Smooth muscle cell (in vitro differentiated cells): ENCODE measurements around the gene ASIC2. TPM values are rescaled to one million over a fixed set of nuclear protein-coding genes. Genes with fewer than 3 reads are reported as not detected.

ENCODE experiments used
- DNase-seq: peaks from one replicate; lab custom pipeline; 2025; ENCODE audit not compliant: unreplicated experiment; lab: John Stamatoyannopoulos, UW
- H2AFZ ChIP-seq: fragments of 200-600 bp; sonication (generic); 2 replicates; pipeline ENCODE4 v1.6.0; 2016; ENCODE audit warnings: antibody characterized with exemption, low read depth, mild to moderate bottlenecking
- H3F3A ChIP-seq: fragments of 200-600 bp; sonication (generic); 2 replicates; pipeline ENCODE4 v1.6.0; 2017; ENCODE audit warnings: antibody characterized with exemption, low read depth
- H3K27ac ChIP-seq: fragments of 200-600 bp; sonication (generic); 2 replicates; pipeline ENCODE4 v1.5.1; 2016; ENCODE audit warnings: low read depth, mild to moderate bottlenecking
- H3K27me3 ChIP-seq: fragments of 200-600 bp; sonication (generic); 2 replicates; pipeline ENCODE4 v1.6.1; 2016; ENCODE audit warnings: low read depth, mild to moderate bottlenecking
- H3K36me3 ChIP-seq: fragments of 200-600 bp; sonication (generic); 2 replicates; pipeline ENCODE4 v1.5.1; 2016; ENCODE audit warnings: low read depth
- H3K4me1 ChIP-seq: fragments of 200-600 bp; sonication (generic); 2 replicates; pipeline ENCODE4 v1.5.1; 2016; ENCODE audit warnings: low read depth
- H3K4me2 ChIP-seq: fragments of 200-600 bp; sonication (generic); 2 replicates; pipeline ENCODE4 v1.6.0; 2016; ENCODE audit warnings: mild to moderate bottlenecking
- H3K4me3 ChIP-seq: fragments of 200-600 bp; sonication (generic); 2 replicates; pipeline ENCODE4 v1.5.1; 2016; ENCODE audit warnings: mild to moderate bottlenecking
- H3K79me2 ChIP-seq: fragments of 200-600 bp; sonication (generic); 2 replicates; pipeline ENCODE4 v1.6.0; 2016; ENCODE audit warnings: low read depth, mild to moderate bottlenecking
- H3K9ac ChIP-seq: fragments of 200-600 bp; sonication (generic); 2 replicates; pipeline ENCODE4 v1.6.0; 2016; ENCODE audit warnings: low read depth
- H3K9me3 ChIP-seq: fragments of 200-600 bp; sonication (generic); replicated peaks from 2 replicates; pipeline ENCODE4 v1.5.1; 2016; ENCODE audit warnings: low read depth
- H4K20me1 ChIP-seq: fragments of 200-600 bp; sonication (generic); 2 replicates; pipeline ENCODE4 v1.6.0; 2016; ENCODE audit warnings: low read depth
- WGBS: methylation state at CpG from one replicate; pipeline ENCODE4 v1.1.7; 2016; ENCODE audit warnings: low lambda C conversion rate; 5-methylcytosine and 5-hydroxymethylcytosine counted together
- polyA plus RNA-seq: library from polyadenylated mRNA; unstranded; fragments of >200 nt; fragmentation: Nextera tagmentation; extraction: Ambion mirVana; gene quantifications from 2 replicates; pipeline ENCODE4 v1.2.1, GENCODE V29; 2016
- total RNA-seq: library from RNA; depleted of rRNA; stranded (reverse); fragments of >200 nt; gene quantifications from 2 replicates; pipeline ENCODE4 v1.2.3, GENCODE V29; 2014
- TF ChIP-seq, protein P1 (sequence below): fragments of 200-600 bp; sonication (generic); IDR thresholded peaks from 2 replicates; pipeline ENCODE4 v1.5.1; 2017; ENCODE audit warnings: borderline replicate concordance, mild to moderate bottlenecking, antibody characterized with exemption; ENCODE audit not compliant: insufficient read depth, poor library complexity, severe bottlenecking

The ASIC2 gene
- total and polyA plus RNA-seq, 2 experiments from 2014 or later: 0.18 to 0.23 TPM

DNA sequence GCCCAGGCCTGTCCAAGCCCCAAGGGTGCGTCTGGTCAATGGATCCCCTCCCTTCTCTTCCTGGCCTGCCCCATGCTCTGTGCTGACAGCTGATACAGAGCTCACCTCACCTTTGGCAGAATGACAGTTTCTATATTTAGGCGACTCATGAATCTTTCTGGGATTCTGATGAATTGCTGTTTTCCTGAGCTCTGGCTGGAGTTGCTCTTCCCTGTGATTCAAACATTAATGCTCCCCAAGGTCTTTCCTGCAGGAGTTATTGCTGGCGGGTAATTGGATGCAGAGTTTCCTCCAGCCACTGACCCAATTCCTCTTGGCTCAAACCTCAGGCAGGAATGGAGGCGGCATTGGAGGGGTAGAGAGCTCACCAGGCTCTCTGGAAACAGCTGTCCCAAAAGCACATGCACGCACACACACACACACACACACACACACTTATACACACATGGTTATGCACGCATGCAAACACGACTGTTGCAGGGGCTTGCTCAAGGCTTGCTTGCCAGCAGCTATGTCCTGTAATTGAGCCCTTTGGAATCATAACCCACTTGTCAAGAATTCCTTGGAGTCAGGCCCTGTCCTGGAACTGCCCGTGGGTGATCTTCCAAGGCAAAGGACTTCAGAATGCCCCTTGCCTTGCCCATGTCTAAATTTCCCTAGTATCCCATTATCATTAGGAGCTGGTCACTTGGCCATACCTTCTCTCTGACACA lies 128.8 kb downstream of the ASIC2 start:
- no peak overlapping the region for H3K9ac ChIP-seq
- no peaks in the 10 kb centered on the region for H3F3A ChIP-seq
- WGBS: 84% methylated on average over 8 of the region's 8 CpGs
- H3K4me2 ChIP-seq: no peak overlapping the region
- no peak overlapping the region for H3K27ac ChIP-seq
- TF ChIP-seq, protein P1, sequence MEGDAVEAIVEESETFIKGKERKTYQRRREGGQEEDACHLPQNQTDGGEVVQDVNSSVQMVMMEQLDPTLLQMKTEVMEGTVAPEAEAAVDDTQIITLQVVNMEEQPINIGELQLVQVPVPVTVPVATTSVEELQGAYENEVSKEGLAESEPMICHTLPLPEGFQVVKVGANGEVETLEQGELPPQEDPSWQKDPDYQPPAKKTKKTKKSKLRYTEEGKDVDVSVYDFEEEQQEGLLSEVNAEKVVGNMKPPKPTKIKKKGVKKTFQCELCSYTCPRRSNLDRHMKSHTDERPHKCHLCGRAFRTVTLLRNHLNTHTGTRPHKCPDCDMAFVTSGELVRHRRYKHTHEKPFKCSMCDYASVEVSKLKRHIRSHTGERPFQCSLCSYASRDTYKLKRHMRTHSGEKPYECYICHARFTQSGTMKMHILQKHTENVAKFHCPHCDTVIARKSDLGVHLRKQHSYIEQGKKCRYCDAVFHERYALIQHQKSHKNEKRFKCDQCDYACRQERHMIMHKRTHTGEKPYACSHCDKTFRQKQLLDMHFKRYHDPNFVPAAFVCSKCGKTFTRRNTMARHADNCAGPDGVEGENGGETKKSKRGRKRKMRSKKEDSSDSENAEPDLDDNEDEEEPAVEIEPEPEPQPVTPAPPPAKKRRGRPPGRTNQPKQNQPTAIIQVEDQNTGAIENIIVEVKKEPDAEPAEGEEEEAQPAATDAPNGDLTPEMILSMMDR: no peak
- H3K36me3 ChIP-seq: no peaks in the 10 kb centered on the region
- H3K27me3 ChIP-seq: no peaks in the 10 kb centered on the region
- no peaks in the 10 kb centered on the region for H4K20me1 ChIP-seq
- no peak overlapping the region for H3K4me3 ChIP-seq
- no peak for DNase-seq
- no peak overlapping the region for H2AFZ ChIP-seq
- H3K79me2 ChIP-seq: no peaks in the 10 kb centered on the region
- no peaks in the 10 kb centered on the region for H3K9me3 ChIP-seq
- no peaks in the 10 kb centered on the region for H3K4me1 ChIP-seq

DNA sequence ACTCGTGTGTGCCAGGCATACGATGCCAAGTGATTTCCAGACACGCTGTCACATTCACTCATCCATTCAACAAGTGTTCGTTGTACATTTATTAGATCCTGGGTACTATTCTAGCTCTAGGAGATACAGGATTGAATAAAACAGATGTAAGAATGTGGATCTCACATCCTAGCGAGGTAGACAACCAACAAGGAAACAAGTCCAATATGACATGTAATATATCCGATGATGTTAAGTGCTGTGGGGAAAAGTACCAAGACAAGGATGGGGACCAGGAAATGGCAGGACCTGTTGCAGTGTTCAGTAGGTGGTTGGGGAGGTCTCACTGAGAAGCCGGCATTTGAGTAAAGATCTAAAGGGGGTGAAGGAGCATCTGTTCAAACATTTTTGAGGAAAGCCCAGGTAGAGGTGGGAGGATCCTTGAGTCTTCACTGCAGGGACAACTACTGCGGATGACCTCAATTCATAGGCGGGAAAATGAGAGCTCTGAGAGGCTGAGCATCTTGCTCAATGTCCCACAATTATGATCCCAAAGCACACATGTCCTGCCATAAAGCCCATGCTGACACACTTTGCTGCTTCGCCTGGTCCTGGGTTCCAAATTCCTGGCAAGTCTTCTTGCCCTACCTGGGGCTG lies 129.4 kb downstream of the ASIC2 start:
- Histone ChIP-seq H3K9me3 (no peaks in the 10 kb centered on the region), H3F3A (no peaks in the 10 kb centered on the region), H3K27me3 (no peaks in the 10 kb centered on the region), H3K27ac (no peak overlapping the region), H3K9ac (no peak overlapping the region), H3K4me3 (no peak overlapping the region), H3K4me2 (no peak overlapping the region), H4K20me1 (no peaks in the 10 kb centered on the region), H3K4me1 (no peaks in the 10 kb centered on the region), H3K79me2 (no peaks in the 10 kb centered on the region), H2AFZ (no peak overlapping the region), H3K36me3 (no peaks in the 10 kb centered on the region)
- TF ChIP-seq, protein P1: no peak
- DNase-seq: no peak
- 82% methylated on average over 10 of the region's 10 CpGs for WGBS

DNA sequence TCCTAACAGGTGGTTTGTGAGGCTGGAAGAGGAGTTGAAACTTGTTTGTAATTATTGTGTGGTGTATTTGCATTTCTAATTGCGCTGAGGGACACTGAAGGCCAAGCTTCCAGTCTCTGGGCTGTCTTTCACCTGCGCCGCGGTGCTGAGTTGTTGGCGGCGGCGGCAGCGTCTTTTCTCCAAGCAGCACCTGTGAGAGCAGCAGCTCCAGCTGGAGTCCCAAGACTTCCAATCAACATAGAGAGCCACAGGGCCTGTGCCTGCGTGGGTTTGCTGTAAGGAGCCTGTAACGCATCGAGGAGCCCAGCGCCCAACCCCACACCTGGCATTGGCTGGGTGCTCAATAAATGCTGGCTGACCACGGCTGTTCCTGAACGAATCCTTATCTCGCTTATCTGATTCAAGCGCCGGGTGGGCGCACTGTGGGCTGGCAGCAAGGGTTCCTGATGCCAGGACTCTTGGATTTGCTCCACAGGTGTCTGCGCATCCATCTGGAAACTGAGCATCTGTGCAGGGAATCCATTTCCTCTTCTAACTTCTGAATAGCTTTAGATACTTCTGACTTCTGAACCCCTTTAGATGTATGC lies 138.1 kb downstream of the ASIC2 start:
- 85% methylated on average over 19 of the region's 19 CpGs for WGBS
- no peaks in the 10 kb centered on the region for H3K36me3 ChIP-seq

More for the DNA sequence above, 138.1 kb downstream of the ASIC2 start:
- no peak overlapping the region for H3K27ac ChIP-seq
- DNase-seq: no peak
- no peaks in the 10 kb centered on the region for H3K9me3 ChIP-seq
- no peaks in the 10 kb centered on the region for H3K4me1 ChIP-seq
- no peak overlapping the region for H3K4me3 ChIP-seq
- no peaks in the 10 kb centered on the region for H3K27me3 ChIP-seq
- no peak overlapping the region for H3K9ac ChIP-seq
- H4K20me1 ChIP-seq: no peaks in the 10 kb centered on the region
- H3K79me2 ChIP-seq: no peaks in the 10 kb centered on the region
- H3K4me2 ChIP-seq: no peak overlapping the region
- no peak overlapping the region for H2AFZ ChIP-seq
- no peaks in the 10 kb centered on the region for H3F3A ChIP-seq
- TF ChIP-seq, protein P1: no peak
